H1 (cell line): ENCODE data around the gene TSPEAR. TPM values are rescaled to one million over a fixed set of nuclear protein-coding genes. Genes with fewer than 3 reads are reported as not detected.

Source experiments
- CTCF ChIA-PET: fragments of 300-600 bp; sonication (Branson Sonifier 250); formaldehyde crosslinking; loops from one replicate; lab custom pipeline; 2021; ENCODE audit not compliant: partially characterized antibody; lab: Charles Lee
- POLR2A ChIA-PET: fragments of 300-600 bp; sonication (Branson Sonifier 250); formaldehyde crosslinking; loops from one replicate; lab custom pipeline; 2021; ENCODE audit warnings: inconsistent platforms; ENCODE audit not compliant: partially characterized antibody; lab: Charles Lee
- DNase-seq, 2 experiments: peaks; one replicate each; pipeline versions ENCODE4 v3.0.0 to v3.0.0-alpha.2; 2010 to 2022; ENCODE audit warnings: low spot score in 2 of 2, low read depth in 1 of 2, mixed read lengths in 1 of 2
- FAIRE-seq: peaks from 2 replicates; lab custom pipeline; 2011; peaks lifted over from hg19 to GRCh38; lab: Jason Lieb, UNC
- H2AFZ ChIP-seq: 2 replicates; pipeline ENCODE4 v1.8.1; 2012; ENCODE audit warnings: low read length, inconsistent platforms
- H2AK5ac ChIP-seq: 2 replicates; pipeline ENCODE4 v1.6.1; 2013; ENCODE audit warnings: low read depth, low read length
- H2BK120ac ChIP-seq: replicated peaks from 2 replicates; pipeline ENCODE3; 2013; ENCODE audit warnings: low read depth, low read length, inconsistent platforms
- H2BK12ac ChIP-seq: 2 replicates; pipeline ENCODE4 v1.6.1; 2013; ENCODE audit warnings: low read depth, low read length
- H2BK15ac ChIP-seq: 2 replicates; pipeline ENCODE4 v1.6.1; 2013; ENCODE audit warnings: low read length
- H2BK20ac ChIP-seq: 2 replicates; pipeline ENCODE4 v1.6.1; 2013; ENCODE audit warnings: low read length
- H2BK5ac ChIP-seq: 2 replicates; pipeline ENCODE4 v1.6.1; 2013; ENCODE audit warnings: low read depth, low read length
- H3K14ac ChIP-seq: 2 replicates; pipeline ENCODE4 v1.6.1; 2013; ENCODE audit warnings: inconsistent platforms; ENCODE audit not compliant: insufficient read length
- H3K18ac ChIP-seq: 2 replicates; pipeline ENCODE4 v1.6.1; 2013; ENCODE audit warnings: low read length; ENCODE audit errors: extremely low read depth
- H3K23ac ChIP-seq: 2 replicates; pipeline ENCODE4 v1.6.1; 2013; ENCODE audit warnings: inconsistent platforms; ENCODE audit not compliant: insufficient read length
- H3K23me2 ChIP-seq: 2 replicates; pipeline ENCODE4 v1.6.1; 2013; ENCODE audit warnings: low read depth, low read length
- H3K27ac ChIP-seq: 2 replicates; pipeline ENCODE4 v1.6.1; 2011; ENCODE audit warnings: low read depth, low read length, inconsistent platforms
- H3K27me3 ChIP-seq, 4 experiments: replicated peaks in 1 of 4; 1 replicate in 1 of 4; 2 replicates in 3 of 4; pipeline versions ENCODE4 v1.6.1 to v1.8.1; 2011 to 2013; ENCODE audit warnings: low read length in 3 of 4, mild to moderate bottlenecking in 3 of 4, inconsistent platforms in 2 of 4, mixed read lengths in 2 of 4, moderate library complexity in 1 of 4; ENCODE audit not compliant: control insufficient read depth in 3 of 4, insufficient read depth in 3 of 4; ENCODE audit errors: extremely low read depth in 1 of 4
- H3K36me3 ChIP-seq, 4 experiments: 2 replicates each; pipeline versions ENCODE4 v1.6.1 to v1.8.1; 2011 to 2013; ENCODE audit warnings: mild to moderate bottlenecking in 4 of 4, low read length in 3 of 4, moderate library complexity in 2 of 4, control low read depth in 1 of 4, inconsistent platforms in 1 of 4; ENCODE audit not compliant: insufficient read depth in 4 of 4, control insufficient read depth in 2 of 4
- H3K4ac ChIP-seq: replicated peaks from 2 replicates; pipeline ENCODE3; 2013; ENCODE audit warnings: low read length, low read depth, mixed read lengths, inconsistent platforms; ENCODE audit not compliant: insufficient read length
- H3K4me1 ChIP-seq, 4 experiments: replicated peaks in 1 of 4; 1 replicate in 1 of 4; 2 replicates in 3 of 4; pipeline versions ENCODE4 v1.6.1 to v1.8.1; 2011 to 2013; ENCODE audit warnings: low read length in 3 of 4, inconsistent platforms in 2 of 4, mixed read lengths in 1 of 4; ENCODE audit not compliant: insufficient read depth in 4 of 4, control insufficient read depth in 3 of 4
- H3K4me2 ChIP-seq, 2 experiments: 2 replicates each; pipeline versions ENCODE4 v1.6.1 to v1.8.1; 2011 to 2013; ENCODE audit warnings: low read depth in 2 of 2, low read length in 2 of 2, control low read depth in 1 of 2, inconsistent platforms in 1 of 2, mild to moderate bottlenecking in 1 of 2; ENCODE audit not compliant: insufficient read depth in 1 of 2
- H3K4me3 ChIP-seq, 4 experiments: fragments of 200-600, 300-600 bp in 1 of 4; sonication (generic), shearing (Covaris generic), sonication (Bioruptor Twin) in 1 of 4; 2 replicates each; pipeline versions ENCODE4 v1.5.1 to v1.8.1; 2011 to 2016; ENCODE audit warnings: low read length in 4 of 4, low read depth in 3 of 4, control low read depth in 2 of 4, inconsistent platforms in 2 of 4, mild to moderate bottlenecking in 2 of 4, mixed read lengths in 1 of 4, moderate library complexity in 1 of 4; ENCODE audit not compliant: insufficient read depth in 2 of 4; ENCODE audit errors: extremely low read depth in 1 of 4
- H3K56ac ChIP-seq: replicated peaks from 2 replicates; pipeline ENCODE3; 2013; ENCODE audit warnings: low read depth, mild to moderate bottlenecking, mixed read lengths, low read length, inconsistent platforms; ENCODE audit not compliant: insufficient read length
- H3K79me1 ChIP-seq: 2 replicates; pipeline ENCODE4 v1.6.1; 2013; ENCODE audit warnings: low read depth, low read length, control low read depth
- H3K79me2 ChIP-seq, 2 experiments: 2 replicates each; pipeline versions ENCODE4 v1.6.1 to v1.8.1; 2012 to 2013; ENCODE audit warnings: low read length in 2 of 2, mild to moderate bottlenecking in 2 of 2, inconsistent platforms in 1 of 2; ENCODE audit not compliant: insufficient read depth in 2 of 2, control insufficient read depth in 1 of 2
- H3K9ac ChIP-seq, 4 experiments: replicated peaks in 1 of 4; 1 replicate in 1 of 4; 2 replicates in 3 of 4; pipeline versions ENCODE4 v1.6.1 to v1.8.1; 2011 to 2013; ENCODE audit warnings: low read depth in 3 of 4, low read length in 3 of 4, control low read depth in 2 of 4, mild to moderate bottlenecking in 2 of 4, moderate library complexity in 2 of 4, inconsistent platforms in 1 of 4; ENCODE audit errors: extremely low read depth in 1 of 4
- H3K9me3 ChIP-seq, 2 experiments: 2 replicates each; pipeline versions ENCODE4 v1.6.1 to v1.8.1; 2012 to 2013; ENCODE audit warnings: mild to moderate bottlenecking in 2 of 2, moderate library complexity in 2 of 2, control low read depth in 1 of 2, inconsistent platforms in 1 of 2, low read depth in 1 of 2, low read length in 1 of 2, mixed read lengths in 1 of 2; ENCODE audit not compliant: insufficient read depth in 2 of 2
- H4K20me1 ChIP-seq, 2 experiments: replicated peaks in 1 of 2; 2 replicates each; pipeline versions ENCODE3 to v1.8.1; 2011 to 2013; ENCODE audit warnings: inconsistent platforms in 2 of 2, low read length in 2 of 2, mild to moderate bottlenecking in 1 of 2; ENCODE audit not compliant: insufficient read depth in 2 of 2, control insufficient read depth in 1 of 2
- H4K5ac ChIP-seq: 2 replicates; pipeline ENCODE4 v1.6.1; 2013; ENCODE audit warnings: low read length, low read depth, mixed read lengths, inconsistent platforms; ENCODE audit not compliant: insufficient read length
- H4K8ac ChIP-seq: 2 replicates; pipeline ENCODE4 v1.8.0; 2013; ENCODE audit warnings: mild to moderate bottlenecking, moderate library complexity, low read length, inconsistent platforms; ENCODE audit not compliant: insufficient read depth; ENCODE audit errors: extremely low read depth
- H4K91ac ChIP-seq: replicated peaks from 2 replicates; pipeline ENCODE3; 2013; ENCODE audit warnings: low read length, mixed read lengths, inconsistent platforms; ENCODE audit not compliant: insufficient read length
- BRCA1 ChIP-seq: IDR thresholded peaks from 2 replicates; pipeline ENCODE4 v1.6.1; 2012; ENCODE audit warnings: low read depth, low read length, improper control_type of control experiment
- CREB1 ChIP-seq: IDR thresholded peaks from 2 replicates; pipeline ENCODE4 v1.6.1; 2012; ENCODE audit warnings: inconsistent platforms
- CTBP2 ChIP-seq: IDR thresholded peaks from 2 replicates; pipeline ENCODE4 v1.7.0; 2011; ENCODE audit warnings: borderline replicate concordance, mild to moderate bottlenecking, moderate library complexity, mixed read lengths, low read length; ENCODE audit not compliant: insufficient read depth, insufficient read length
- HDAC6 ChIP-seq: IDR thresholded peaks from one replicate; pipeline ENCODE4 v1.7.1; 2012; ENCODE audit warnings: low read depth, mild to moderate bottlenecking, inconsistent platforms, low read length, moderate library complexity
- POLR2A ChIP-seq, 2 experiments: IDR thresholded peaks; 1 replicate in 1 of 2; 2 replicates in 1 of 2; pipeline ENCODE4 v1.6.1; 2011; ENCODE audit warnings: low read depth in 2 of 2, low read length in 2 of 2, mild to moderate bottlenecking in 2 of 2; ENCODE audit errors: control extremely low read depth in 1 of 2
- POU5F1 ChIP-seq: IDR thresholded peaks from 2 replicates; pipeline ENCODE4 v1.6.1; 2011; ENCODE audit warnings: low read depth, mild to moderate bottlenecking, low read length, moderate library complexity
- RFX5 ChIP-seq: IDR thresholded peaks from 2 replicates; pipeline ENCODE4 v1.6.1; 2011; ENCODE audit warnings: low read depth, low read length, improper control_type of control experiment, borderline replicate concordance
- SIX5 ChIP-seq: IDR thresholded peaks from 2 replicates; pipeline ENCODE4 v1.6.1; 2011; ENCODE audit warnings: mild to moderate bottlenecking, low read depth, low read length
- TAF1 ChIP-seq: IDR thresholded peaks from 2 replicates; pipeline ENCODE4 v1.6.1; 2011; ENCODE audit warnings: mild to moderate bottlenecking, low read depth, low read length
- TBP ChIP-seq: IDR thresholded peaks from 2 replicates; pipeline ENCODE4 v1.6.1; 2011; ENCODE audit warnings: low read depth, low read length, improper control_type of control experiment
- TEAD4 ChIP-seq: IDR thresholded peaks from 2 replicates; pipeline ENCODE4 v1.6.1; 2012; ENCODE audit warnings: low read depth, low read length, inconsistent platforms, mixed read lengths
- USF2 ChIP-seq: IDR thresholded peaks from 2 replicates; pipeline ENCODE4 v1.6.1; 2011; ENCODE audit warnings: low read length, improper control_type of control experiment
- WGBS, 2 experiments: shearing (Covaris generic) in 1 of 2; methylation state at CpG; one replicate each; pipeline versions ENCODE4 v1.1.6 to v1.1.7; 2013 to 2015; ENCODE audit warnings: low lambda C conversion rate in 2 of 2, mixed read lengths in 2 of 2, inconsistent platforms in 1 of 2, low coverage in 1 of 2, missing lambda C conversion rate in 1 of 2; ENCODE audit not compliant: insufficient replicate concordance in 2 of 2, insufficient coverage in 1 of 2, insufficient read length in 1 of 2; ENCODE audit errors: extremely low coverage in 1 of 2, missing lambda C conversion rate in 1 of 2; 5-methylcytosine and 5-hydroxymethylcytosine counted together
- polyA plus RNA-seq, 7 experiments: library from polyadenylated mRNA; depleted of rRNA in 3 of 7; stranded (reverse) in 5 of 7; unstranded in 2 of 7; fragments of >200 nt in 5 of 7; fragments of 200-250 nt in 2 of 7; gene quantifications; 1 replicate in 5 of 7; 2 replicates in 1 of 7; 4 replicates in 1 of 7; pipeline versions ENCODE4 v1.2.1 to v1.2.3, GENCODE V29; 2011 to 2013; ENCODE audit warnings: missing spikeins in 2 of 7, mixed read lengths in 2 of 7
- total RNA-seq: library from RNA; stranded (reverse); fragmentation: NEBNext Ultra II Directional; extraction: Animal tissue kit (Norgen Biotek cat#: 25700); gene quantifications from 2 replicates; pipeline ENCODE4 v1.2.1, GENCODE V29; 2021

Gene TSPEAR
- total and polyA plus RNA-seq, 2 of the 8 experiments (the other 6 are each of a cell fraction or from before 2014, with no cell fraction given) = 0.58 to 0.89 TPM

DNA sequence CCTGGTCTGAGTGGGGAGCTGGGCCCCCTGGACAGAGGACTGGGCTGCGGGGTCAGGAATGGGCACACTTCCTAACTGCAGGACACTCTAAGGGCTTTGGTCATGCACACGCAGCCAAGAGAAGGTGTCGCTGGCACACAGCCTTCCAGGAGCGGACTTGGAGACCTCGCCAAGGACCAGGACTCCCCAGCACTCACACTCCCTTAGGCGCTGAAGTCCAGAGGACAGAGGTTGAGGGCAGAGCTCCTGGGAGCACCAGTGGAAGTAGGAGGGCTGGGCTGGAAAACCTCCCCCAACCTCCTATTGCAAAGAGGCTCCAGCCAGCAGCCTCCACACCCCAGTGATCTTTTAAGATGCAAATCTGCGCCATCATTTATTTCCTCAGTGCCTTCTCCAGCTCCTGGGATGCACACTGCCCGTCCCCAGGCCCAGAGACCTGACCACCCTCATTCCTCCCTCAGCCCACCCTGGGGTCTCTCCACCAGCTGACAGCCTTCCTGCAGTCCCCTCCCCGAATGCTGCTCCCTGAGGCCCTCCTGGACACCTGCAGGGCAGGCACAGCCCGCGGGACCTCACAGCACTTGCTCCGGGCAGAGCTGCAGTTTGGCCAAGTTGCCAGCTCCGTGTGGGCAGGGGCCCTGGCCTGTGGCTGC lies 3.0 kb downstream of the TSPEAR start:
- peak overlapping the region; percentile 98 for H2BK120ac ChIP-seq
- H2BK5ac ChIP-seq = peak overlapping the region; percentile 89; the same call in 1 of the 2 replicates
- H4K91ac ChIP-seq = peak overlapping the region; percentile 99
- peak overlapping the region; percentile 92 for H2BK12ac ChIP-seq
- no peak overlapping the region; a peak in 1 of 7 replicates for H3K9ac ChIP-seq
- 0% methylated on average over 13 of the region's 13 CpGs; no CpG with 5 or more reads in 1 of the 2 experiments for WGBS, 2 experiments
- H3K9me3 ChIP-seq = no peaks in the 10 kb centered on the region
- CTCF ChIA-PET = interaction anchor here (0.6 to 2.0 kb wide), 13 partner anchors 9 to 198 kb away, joined by 3 to 8 read pairs (median 3); no protein-coding TSS in a partner anchor
- peak in 1 of 2 experiments; percentile 69 for DNase-seq
- H3K79me2 ChIP-seq = no peaks in the 10 kb centered on the region
- peak overlapping the region; percentile 79 for H3K56ac ChIP-seq
- H3K23me2 ChIP-seq = peaks cover 49% of the 10 kb centered on the region
- H3K36me3 ChIP-seq = no peaks in the 10 kb centered on the region
- peaks cover 0 to 70% (median 56%) of the 10 kb centered on the region in 4 experiments; a peak in 6 of 7 replicates for H3K4me1 ChIP-seq
- peak overlapping the region; percentile 99 for H2BK20ac ChIP-seq
- H3K79me1 ChIP-seq = peaks cover 3% of the 10 kb centered on the region; the same call in 1 of the 2 replicates
- H3K14ac ChIP-seq = no peak overlapping the region
- H4K5ac ChIP-seq = peak overlapping the region; percentile 96
- peak overlapping the region; percentile 9 to 58 (median 38) for H3K4me3 ChIP-seq
- H2BK15ac ChIP-seq = peak overlapping the region; percentile 98; the same call in 1 of the 2 replicates
- H3K18ac ChIP-seq = peak overlapping the region; percentile 95
- FAIRE-seq = no peak
- H2AFZ ChIP-seq = no peak overlapping the region
- peak overlapping the region; percentile 95 for H3K4ac ChIP-seq
- peak overlapping the region; percentile 82; the same call in 1 of the 2 replicates for H2AK5ac ChIP-seq
- peak overlapping the region; percentile 91 to 93 for H3K4me2 ChIP-seq
- H3K23ac ChIP-seq = no peak overlapping the region
- peak overlapping the region; percentile 79 for H4K8ac ChIP-seq
- H3K27me3 ChIP-seq = peaks cover 24 to 67% (median 62%) of the 10 kb centered on the region in 4 experiments
- POLR2A ChIA-PET = interaction anchor here (0.6 to 1.0 kb wide), 3 partner anchors 9 to 332 kb away, joined by 3 to 4 read pairs (median 4); partner anchors contain the start of gene KRTAP10-12
- no peak overlapping the region for H3K27ac ChIP-seq
- H4K20me1 ChIP-seq = peaks cover 0 to 2% of the 10 kb centered on the region in 2 experiments
- TF ChIP-seq HDAC6 = no peak
- TF ChIP-seq USF2 = no peak
- no peak for TF ChIP-seq POU5F1
- TF ChIP-seq CTBP2 = peak; percentile 52
- TF ChIP-seq TEAD4 = no peak
- TF ChIP-seq TBP = no peak
- no peak for TF ChIP-seq SIX5
- no peak for TF ChIP-seq BRCA1
- no peak for TF ChIP-seq RFX5
- TF ChIP-seq CREB1 = no peak
- TF ChIP-seq POLR2A (IDR thresholded peaks at IDR 0.05; ENCODE audit: control extremely low read depth in 1 of 2, low read depth in 2 of 2, low read length in 2 of 2) = no peak
- TF ChIP-seq TAF1 = 0 out of 2 replicates have a peak, but pooled peaks have one; percentile 31
